Limb (tissue), 2 donors: ENCODE results near the gene ARID5B.

Experiments used
- DNase-seq, 2 donors: peaks; one replicate each; pipeline ENCODE4 v3.0.0-alpha.2; 2016; ENCODE audit errors: extremely low spot score in 2 of 2

ARID5B gene

DNA sequence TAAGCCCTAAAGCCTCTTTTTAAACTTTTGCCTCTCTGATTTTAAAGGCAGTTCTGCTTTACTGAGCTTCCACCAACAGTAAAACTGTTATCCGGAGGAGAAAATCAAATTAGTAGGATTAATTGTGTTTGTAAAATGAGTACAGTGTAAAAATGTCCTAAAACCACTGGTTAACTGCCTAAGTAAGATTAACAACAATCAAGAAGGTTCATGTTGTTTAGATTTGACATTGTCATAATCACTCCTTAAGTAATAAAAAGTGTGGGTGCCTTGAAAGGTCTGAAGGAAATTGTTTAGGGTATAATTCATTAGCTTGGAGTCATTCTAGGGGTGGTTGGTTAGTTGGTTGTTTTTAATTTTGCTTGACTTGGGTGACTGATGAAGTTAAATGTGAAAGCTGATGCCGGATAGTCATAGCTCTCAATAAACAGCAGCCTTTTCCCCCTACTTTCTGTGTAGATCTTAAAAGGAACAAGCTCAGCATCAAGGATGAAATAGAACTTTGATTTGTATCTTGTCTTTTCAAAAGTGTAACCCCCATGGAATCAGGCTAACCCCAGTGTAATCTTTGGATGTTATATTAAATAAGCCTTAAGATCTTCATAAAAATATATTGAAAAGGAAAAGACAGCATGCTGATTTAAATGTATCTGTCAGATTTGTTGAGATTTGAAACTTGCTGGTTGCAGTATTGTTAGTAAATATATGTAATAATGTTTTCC, 148.3 kb downstream of the ARID5B start:
- no peak for DNase-seq

DNA sequence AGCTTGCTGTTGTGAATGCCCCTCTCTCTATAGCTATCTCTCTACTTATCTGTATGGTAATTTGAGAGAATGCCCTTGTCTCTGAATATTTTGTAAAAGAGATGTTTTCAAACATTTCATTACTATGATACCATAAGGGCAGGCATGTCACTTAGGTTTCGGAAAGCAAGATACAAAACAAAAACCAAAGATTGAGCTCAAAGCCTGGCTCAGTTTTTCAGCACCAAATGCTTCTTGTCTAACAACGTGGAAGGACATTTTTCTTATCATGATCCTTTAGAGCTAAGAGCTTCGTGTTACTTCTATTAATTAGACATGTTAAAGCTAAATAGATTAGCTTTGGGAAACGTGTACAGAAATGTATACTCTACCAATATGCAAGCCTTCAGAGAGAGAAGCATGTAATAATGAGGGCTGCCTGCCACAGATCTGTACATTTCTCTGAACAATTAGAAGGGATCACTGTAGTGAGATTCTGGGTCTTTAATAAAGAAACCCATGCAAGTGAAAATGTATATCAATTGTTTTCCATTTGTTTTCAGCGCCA, 148.9 kb downstream of the ARID5B start:
- DNase-seq = no peak

DNA sequence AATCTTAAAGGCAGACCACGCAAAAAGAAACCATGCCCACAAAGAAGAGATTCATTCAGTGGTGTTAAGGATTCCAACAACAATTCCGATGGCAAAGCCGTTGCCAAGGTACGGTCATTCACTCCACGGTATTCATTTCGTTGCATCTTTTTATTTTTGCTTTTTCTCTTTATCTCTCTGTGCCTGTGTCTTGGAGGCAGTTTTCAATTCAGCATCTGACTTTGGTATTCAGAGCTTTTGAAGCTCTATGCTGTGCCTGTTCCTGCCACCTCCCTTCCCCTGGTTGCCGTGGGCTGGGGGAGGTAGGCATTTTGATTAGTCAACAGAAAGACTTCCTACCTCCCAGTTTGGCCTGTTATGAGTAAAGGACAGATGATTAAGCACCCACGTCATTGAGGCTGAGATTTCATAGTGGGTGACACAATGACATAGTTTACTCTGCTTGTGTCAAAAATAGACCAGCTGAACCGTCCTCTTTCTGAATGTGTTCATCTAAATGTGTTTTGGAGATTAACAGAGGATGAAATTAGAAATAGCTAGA, 149.5 kb downstream of the ARID5B start:
- no peak for DNase-seq

DNA sequence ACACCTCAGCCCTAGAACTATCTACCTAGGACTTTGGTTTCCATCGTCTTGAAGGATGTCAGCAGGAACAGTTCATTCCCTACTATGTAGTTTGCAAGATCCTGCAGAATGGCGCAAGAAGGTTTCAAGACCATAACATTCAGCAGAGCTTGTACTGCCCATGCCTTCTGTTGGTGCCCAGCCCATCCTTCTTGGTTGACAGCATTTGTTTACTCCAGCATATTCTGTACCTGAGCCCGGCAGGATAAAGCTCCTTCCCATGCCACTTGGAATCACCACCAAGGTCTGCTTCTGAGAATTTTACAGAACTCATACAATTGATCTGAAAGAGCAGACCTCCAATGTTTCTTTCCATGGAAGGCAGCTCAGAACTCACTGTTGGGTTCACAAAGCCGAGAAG, 150.8 kb downstream of the ARID5B start:
- DNase-seq = no peak

DNA sequence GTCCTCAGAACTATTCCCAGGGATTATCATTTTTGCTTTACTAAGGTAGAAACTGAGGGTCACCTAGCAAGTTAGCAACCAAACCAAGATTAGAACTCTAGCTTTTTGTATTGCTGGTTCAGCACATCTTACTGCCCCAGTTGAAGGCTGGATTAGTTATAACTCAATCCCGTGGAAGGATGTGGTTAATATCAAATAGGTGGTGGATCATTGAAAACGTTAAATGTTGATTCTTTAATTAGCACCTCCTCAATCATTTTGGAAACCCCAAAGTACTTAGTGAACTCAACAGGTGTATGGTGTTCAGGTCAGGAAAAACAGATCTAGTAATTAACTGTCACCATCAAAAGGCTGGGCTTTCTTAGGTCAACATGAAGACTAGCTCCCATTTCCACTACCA, 152.4 kb downstream of the ARID5B start:
- DNase-seq = no peak

- DNase-seq = no peak
Measured at GRCh38 chr10:62054408-62054807, 152.9 kb downstream of the ARID5B start.

GRCh38 chr10:62054830-62055229, 153.3 kb downstream of the ARID5B start:
- no peak for DNase-seq

- no peak for DNase-seq
Measured at GRCh38 chr10:62056219-62056618, 154.7 kb downstream of the ARID5B start.

DNA sequence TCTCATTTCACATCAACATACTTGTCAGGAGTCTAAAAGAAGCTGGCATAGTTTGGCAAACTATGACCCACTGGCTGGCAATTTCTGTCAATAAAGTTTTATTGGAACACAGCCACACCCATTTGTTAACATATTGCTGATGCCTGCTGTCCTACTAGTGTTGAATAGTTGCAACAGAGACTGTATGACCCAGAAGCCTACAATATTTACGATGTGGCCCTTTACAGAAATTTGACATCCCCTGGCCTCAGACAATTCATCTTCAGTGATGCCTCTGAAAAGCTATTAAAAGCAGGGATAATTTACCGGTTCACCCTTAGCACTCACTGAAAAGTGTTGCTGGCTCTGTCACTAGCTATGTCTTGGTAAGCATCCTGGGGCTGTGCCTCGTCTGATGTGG, 155.2 kb downstream of the ARID5B start:
- DNase-seq = no peak

- no peak for DNase-seq
Measured at GRCh38 chr10:62057359-62057758, 155.9 kb downstream of the ARID5B start.

DNA sequence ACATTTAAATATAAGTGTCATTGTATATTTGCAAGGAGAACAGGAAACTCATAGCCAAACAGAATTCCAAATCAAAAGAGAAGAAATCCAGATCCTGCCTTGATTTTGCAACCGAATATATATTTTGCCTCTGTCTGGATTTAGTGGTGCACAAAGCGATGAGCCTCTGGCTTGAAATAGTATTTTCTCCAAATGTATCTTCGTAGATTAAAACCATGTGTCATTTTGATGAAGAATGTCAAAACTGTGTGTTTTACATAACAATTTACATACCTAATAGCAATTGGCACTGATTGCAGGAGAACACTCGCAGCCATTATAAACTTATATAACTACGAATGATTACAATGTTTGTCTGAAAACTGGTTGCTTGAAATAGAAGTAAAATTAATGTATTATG, 156.4 kb downstream of the ARID5B start:
- no peak for DNase-seq

- no peak for DNase-seq
Measured at GRCh38 chr10:62058476-62058875, 157.0 kb downstream of the ARID5B start.

GRCh38 chr10:62058896-62059216, 157.4 kb downstream of the ARID5B start:
- no peak for DNase-seq

GRCh38 chr10:62059217-62059920, 157.9 kb downstream of the ARID5B start:
- DNase-seq = no peak

DNA sequence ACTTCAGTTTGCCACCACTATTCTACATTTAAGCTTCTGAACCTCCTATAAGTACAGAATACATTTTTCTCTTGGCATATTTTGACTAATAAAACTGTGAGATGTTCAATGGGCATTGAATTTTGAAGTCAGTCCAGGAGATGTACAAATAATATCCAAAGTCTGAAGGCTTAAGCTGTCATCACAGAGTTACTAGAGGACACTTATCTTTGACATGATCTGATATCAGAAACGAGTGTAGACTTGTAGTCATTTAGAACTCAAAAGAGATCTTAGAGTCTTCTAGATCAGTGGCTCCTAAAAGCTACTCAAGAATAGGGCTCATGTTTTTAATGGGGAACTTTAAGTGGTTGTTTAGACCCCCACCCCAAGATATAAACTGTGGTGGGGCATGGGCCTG, 160.5 kb downstream of the ARID5B start:
- no peak for DNase-seq

DNA sequence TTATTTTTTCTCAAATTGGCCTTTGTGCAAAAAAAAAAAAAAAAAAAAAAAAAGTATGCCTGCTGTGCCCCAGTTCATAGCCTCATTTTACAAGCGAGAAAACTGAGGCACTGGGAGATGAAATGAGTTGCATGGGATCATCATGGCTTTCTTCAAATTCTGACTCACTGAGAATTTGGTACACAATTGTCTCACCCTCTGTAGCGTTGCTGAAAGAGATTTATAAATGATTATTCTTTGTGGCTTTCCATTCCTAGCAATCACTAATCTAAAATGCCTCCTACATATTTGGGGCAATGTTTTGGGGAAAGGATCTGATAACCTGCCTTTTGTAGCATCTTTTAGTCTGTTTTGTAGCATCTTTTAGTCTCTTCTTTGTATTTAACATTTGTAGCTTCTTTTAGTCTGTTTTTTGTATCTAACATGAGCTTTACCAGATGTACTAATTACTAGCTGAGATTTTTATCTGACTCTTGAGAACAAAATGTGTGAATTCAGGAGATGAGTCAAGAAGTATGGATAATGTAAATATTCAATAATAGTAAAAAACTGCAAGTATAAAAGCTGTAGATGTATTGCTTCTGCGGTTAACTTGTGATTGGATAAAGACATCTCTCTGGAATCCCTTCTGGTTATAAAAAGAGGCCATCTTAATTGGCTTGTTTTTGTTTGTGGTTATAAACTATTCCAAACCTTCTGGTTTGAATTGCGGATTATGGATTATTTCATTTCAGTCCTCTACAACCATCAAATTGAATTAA, 161.4 kb downstream of the ARID5B start:
- DNase-seq = no peak

DNA sequence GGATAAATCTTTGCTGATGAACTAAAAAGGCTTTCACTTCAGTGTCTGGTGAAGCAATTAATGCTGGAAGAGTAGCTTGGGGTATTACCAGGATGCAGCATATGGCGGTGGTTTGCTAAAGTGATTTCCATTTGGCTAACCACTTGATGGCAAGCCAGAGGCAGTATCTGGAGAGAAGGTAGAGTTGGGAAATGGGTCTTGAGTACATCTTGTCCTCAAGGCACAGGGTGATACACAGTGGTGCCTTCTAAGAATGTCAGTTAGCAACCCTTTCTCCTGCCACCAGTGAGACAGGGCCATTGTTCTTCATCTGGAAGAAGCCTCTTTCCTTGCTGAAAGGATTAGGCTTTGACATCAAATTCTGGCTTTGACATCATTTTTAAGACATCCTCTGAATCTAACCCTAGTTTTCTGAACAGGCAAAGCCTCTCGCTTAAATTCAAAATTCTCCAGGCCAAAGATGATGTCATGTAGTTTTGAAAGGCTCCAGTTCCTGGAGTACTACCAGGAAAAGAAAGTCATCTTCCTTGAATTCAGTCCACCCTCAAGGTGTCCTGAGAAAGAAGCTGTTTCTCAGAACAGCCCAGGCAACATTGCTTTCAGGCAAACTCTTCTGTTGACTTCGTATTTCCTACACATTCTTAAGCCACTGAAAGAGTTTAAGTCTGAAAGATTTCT, 162.4 kb downstream of the ARID5B start:
- no peak for DNase-seq

DNA sequence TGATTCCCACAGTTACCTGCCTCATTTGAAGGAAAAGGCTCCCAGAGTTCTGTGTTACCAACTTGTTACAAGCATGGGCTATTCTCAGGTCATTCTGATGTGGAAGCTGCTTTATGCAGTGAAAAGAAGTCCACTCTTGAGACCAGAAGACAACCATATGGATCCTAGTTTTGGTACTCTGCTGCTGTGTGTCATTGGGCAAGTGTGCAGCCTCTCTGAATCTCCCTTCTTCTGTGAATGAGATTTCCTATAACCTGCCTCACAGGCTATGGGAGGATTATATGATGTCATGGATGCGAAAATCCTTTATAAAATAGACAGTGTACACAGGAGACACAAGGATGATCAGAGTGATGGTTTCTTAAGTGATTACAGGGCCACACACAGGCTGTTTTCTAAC, 166.1 kb downstream of the ARID5B start:
- no peak for DNase-seq

GRCh38 chr10:62068464-62068863, 167.0 kb downstream of the ARID5B start:
- DNase-seq = no peak

DNA sequence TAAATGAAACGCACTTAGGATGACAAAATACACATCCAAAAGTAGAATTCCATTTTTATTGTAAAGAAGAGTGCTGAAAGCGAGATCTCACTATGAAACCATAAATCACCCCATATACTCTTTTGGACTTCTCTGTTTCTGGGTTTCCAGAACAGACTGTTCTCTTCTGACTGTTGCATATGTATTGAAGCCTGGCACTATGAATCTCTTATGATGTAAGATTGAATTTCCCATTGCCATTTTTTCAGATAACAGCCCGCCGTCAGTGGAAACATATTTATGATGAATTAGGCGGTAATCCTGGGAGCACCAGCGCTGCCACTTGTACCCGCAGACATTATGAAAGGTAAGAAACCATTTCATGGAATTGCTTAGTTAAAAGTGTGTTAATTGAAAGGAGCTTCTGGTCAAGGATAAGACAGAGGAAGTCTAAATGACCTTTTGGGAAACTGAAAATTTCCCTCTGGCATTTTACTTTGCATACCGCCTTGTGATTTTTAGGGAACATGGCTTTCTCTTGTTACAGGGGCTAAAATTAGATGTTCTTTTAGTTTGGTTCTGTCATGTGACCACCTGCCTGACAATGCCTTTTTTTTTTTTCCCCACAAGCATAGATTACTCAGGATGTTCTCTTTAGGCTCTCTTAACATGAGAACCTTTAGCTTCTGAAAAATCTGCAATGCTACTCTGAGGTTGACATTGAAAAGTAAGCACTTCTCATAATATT, 168.1 kb downstream of the ARID5B start:
- DNase-seq = no peak

- DNase-seq = no peak
Measured at GRCh38 chr10:62071846-62072281, 170.4 kb downstream of the ARID5B start.
